KG1 (cell line): ENCODE data around the gene SCFD2.

Source experiments
- DNase-seq: peaks from one replicate; lab custom pipeline; 2025; lab: John Stamatoyannopoulos, UW

SCFD2 gene

GRCh38 chr4:52987392-52988056 lies 378.3 kb downstream of the SCFD2 start:
- DNase-seq: no peak

- DNase-seq: peak; percentile 1
These were observed 381.4 kb downstream of the SCFD2 start for GRCh38 chr4:52984462-52984881.

DNA sequence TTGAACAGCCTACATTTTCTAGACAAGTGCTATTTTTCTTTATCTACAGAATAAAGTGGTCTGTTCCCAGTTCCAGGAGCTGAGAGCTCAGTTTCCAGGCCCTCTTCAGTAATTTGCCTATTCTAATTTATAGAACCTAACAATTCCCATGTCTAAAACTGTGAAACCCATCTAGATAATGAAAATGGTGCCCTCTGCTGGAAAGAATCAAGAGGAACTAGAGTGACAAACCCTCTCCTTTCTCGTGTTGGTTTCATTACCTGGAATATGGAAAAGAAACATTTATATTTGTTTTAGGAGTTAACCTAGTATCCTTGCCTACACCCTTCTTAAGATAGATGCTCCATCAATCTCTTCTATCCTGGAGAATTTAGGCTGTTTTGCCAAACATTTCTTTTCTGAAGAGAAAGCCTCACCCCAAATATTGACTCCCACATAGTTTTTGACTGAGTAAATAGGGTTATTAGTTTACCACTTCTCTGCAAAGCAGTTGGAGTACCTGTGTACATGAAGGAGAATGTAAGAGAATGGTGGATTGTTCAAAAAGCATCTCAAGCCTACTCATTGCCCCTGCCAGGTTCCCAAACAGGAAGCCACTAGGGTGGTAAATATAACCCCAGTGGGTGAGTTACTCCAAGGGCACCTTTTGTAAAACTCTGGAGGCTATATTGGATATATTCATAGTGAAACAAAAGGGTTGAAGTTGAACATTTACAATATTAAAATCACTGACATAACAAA lies 382.1 kb downstream of the SCFD2 start:
- DNase-seq: peak; percentile 25

- DNase-seq: no peak
These were observed 382.9 kb downstream of the SCFD2 start for GRCh38 chr4:52982946-52983340.

GRCh38 chr4:52982255-52982945 lies 383.5 kb downstream of the SCFD2 start:
- peak; percentile 6 for DNase-seq

DNA sequence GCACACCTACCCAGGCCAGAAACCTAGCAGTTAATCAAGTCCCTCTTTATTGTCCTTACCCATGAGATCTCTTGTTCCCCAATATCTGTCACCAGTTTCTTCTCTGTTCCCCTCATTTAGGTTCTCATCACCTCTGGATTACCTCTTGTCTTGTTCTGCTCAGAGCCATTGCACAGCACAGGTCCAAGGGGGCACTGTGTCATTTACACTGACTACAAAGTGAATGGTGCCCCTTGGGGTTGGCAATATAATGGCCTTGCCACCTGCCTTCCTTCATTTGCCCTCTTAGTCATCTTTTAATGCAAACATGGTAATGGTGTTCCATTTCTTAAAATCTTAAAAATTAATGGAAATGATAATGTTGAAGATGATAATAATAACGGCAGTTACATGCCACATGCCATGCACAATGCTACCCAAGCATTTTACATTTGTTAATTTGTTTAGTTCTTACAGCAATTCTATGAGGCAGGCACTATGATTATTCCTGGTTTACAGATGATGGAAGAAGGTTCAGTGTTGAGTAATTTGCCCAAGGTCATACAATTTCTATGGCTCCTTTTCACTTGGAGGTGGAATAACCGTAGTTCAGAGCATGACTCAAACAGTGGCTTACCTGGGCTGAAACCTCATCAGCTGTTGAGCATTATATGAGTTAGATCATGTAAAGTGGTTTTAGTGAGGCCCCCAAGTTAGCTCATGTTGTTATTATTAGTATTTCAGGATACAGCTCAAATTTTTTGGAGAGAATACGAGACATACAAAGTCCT lies 385.9 kb downstream of the SCFD2 start:
- DNase-seq: no peak

GRCh38 chr4:52979020-52979419 lies 386.8 kb downstream of the SCFD2 start:
- DNase-seq: no peak

DNA sequence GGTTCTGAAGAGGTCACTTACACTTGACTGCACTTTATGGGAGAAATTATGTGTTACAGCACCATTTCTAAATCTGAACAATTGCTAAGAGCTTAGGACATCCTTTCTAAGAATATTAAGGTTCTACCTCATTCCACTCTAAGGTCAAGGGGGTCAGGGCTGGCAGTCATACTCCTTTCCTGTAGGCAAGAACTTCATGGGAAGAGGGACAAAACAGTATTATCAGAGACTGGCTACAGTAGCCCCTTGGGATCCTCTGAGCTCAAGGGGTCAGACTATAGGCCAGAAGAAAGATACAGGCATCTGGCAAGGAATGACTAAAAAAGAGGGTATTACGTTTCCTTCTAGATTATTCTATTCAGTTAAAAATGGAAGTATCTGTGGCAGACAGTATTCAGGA lies 388.6 kb downstream of the SCFD2 start:
- DNase-seq: no peak

DNA sequence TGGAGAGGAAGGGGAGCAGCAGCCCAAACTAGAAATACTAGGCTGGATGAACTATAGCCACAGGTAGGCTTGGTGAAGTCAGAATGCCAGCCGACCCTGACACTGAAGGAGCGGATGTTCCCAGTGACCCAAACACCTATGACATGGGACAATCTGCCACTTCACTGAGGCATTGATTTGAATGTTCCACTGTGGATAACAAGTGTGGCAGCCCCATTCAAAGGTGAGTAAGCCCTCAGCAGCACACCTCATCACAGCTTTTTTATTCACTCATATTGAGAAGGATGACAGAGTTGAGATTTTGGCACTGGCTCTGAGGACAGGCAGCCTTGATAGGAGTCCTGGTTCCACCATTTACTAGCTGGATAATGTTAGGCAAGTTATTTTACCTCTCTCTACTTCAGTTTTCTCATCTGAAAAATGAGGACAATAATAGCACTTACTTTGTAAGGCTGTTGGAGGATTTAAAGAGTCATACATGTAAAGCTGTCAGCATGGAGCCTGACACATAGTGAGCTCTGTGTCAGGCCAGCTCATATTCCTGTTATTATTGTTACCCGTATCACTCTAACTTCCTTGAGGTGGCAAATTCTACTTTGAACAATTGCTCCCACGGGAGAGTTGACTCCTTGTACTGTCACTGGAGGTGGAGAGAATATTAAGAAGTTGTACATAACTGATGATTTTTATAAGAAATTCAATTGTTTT lies 389.2 kb downstream of the SCFD2 start:
- DNase-seq: no peak

DNA sequence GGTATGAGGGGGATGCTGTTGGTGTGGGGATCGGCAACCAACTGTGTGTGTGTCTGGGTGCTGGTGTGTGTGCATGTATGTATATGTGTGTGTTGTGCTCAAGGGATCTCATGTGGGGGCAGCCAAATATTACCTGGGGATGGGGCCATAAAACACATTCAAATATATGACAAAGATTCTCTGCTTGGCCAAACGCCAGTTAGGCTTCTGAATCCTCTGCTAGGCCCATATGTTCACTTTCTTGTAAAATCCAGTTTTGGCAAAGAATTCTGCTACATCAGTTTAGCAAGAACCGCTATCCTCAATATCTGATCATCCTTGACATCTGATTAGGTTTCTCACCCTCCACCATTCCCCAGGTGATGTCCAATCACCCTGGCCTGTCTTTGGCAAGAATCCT lies 397.2 kb downstream of the SCFD2 start:
- no peak for DNase-seq

DNA sequence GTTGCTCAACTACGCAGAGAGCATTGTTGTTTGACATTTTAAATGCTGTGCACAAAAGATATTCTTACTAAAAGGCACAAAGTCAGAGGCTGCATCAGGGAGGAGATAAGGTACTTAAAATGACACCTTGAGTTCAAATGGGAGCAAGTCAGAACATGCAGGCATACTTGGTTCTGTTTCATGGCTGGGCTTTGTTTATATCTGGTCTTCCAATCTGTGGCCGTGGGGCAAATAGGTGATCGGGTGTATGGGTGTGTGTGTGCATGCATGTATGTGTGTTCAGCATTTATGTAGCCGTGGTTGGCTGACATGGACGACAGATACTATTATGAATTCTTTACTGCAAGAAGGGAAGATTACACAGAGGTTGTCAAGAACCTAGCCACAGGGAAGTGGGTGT lies 397.6 kb downstream of the SCFD2 start:
- no peak for DNase-seq

GRCh38 chr4:52966781-52967180 lies 399.1 kb downstream of the SCFD2 start:
- DNase-seq: no peak

DNA sequence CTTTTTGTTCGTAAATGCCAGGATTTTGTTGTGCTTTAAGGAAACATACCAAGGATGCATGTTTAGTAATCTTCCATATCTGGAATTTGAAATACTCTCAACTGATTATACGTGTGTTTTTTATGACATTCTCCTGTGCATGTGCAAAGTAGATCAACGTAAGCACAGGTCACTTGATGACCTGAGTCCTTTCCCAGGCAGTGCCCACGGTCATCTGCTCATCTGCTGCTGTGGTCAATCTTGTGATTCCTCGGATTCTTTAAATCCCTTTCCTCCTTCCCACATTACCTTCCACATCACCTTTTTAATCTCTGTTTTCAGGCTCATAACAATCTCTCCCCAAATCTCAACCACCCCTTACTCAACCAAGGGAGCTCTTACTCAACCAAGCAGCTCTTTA lies 399.7 kb downstream of the SCFD2 start:
- no peak for DNase-seq

GRCh38 chr4:52964561-52965101 lies 401.2 kb downstream of the SCFD2 start:
- no peak for DNase-seq

DNA sequence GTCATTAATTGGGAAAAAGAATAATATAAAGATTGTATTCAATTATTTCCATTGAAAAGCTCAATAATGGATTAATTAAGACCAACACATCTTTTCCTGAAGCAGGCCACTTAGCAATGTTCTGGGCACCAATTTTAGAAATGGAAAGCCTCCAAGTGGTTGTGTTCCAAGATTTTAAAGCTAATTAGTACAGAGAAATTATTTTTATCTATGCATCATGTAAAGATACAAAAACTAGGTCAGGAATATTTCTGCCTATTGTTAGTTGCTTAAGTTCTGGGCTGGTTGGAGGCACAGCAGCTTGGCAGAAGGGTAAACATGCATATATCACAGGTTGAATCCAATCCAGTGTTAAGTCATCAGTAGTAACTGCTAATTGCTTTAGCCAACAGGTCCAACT lies 401.9 kb downstream of the SCFD2 start:
- no peak for DNase-seq

DNA sequence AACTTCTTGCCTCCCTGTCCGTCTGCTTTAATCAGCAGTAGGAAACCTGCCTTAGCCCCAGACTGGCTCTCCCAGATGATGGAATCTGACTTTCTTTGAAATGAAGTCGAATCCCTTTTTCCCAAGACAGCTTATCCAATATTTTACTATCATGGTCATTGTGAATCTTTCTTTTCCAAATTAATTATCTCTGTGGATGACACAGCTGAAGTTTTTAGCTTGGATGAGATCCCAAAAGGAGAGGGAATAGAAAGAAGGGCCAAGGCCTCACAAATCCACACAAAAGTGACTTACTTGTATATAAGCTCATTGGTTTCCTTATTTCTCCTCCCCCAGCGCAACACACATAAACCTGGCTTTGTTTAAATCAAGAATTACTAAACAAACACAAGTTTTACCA lies 403.1 kb downstream of the SCFD2 start:
- no peak for DNase-seq

GRCh38 chr4:52961666-52962412 lies 404.0 kb downstream of the SCFD2 start:
- no peak for DNase-seq

GRCh38 chr4:52959541-52959940 lies 406.3 kb downstream of the SCFD2 start:
- no peak for DNase-seq

- no peak for DNase-seq
These were observed 407.8 kb downstream of the SCFD2 start for GRCh38 chr4:52957835-52958631.

DNA sequence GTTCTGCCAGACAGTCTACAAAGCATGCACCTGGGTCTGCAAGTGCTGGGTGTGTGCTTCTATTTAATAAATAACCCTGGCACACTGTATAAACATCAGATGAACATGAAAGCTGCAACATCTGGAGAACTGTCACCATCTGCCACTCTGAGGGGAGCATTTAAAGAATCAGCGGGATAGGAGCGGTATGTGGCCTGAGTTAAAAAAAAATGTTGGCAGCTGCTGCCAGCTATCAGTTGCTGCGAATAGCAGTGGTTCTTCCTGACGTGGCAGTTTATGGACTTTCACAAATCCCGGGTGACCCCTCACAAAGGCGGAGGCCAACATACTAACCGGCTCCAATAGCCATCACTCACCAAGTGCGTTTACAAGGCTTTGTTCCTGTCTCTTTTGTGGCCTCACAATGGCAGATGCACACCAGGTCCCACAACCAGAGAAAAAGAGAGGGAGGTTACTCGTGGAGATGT lies 408.6 kb downstream of the SCFD2 start:
- no peak for DNase-seq
